Liver (tissue), 3 donors: ENCODE data around the gene MAP4K2.

Source experiments
- EGR1 ChIP-seq, 2 donors: IDR thresholded peaks; 2 replicates each; pipeline ENCODE4 v1.6.1; 2016 to 2018; ENCODE audit warnings: antibody characterized with exemption in 2 of 2, low read depth in 2 of 2
- FOXA1 ChIP-seq: IDR thresholded peaks from 2 replicates; pipeline ENCODE4 v1.6.1; 2016; ENCODE audit warnings: antibody characterized with exemption
- JUND ChIP-seq, 2 donors: IDR thresholded peaks; 2 replicates each; pipeline ENCODE4 v1.6.1; 2016; ENCODE audit warnings: antibody characterized with exemption in 2 of 2
- RAD21 ChIP-seq, 2 donors: IDR thresholded peaks; 2 replicates each; pipeline ENCODE4 v1.6.1; 2016; ENCODE audit warnings: antibody characterized with exemption in 2 of 2, mild to moderate bottlenecking in 2 of 2
- RXRA ChIP-seq, 2 donors: IDR thresholded peaks; 2 replicates each; pipeline ENCODE4 v1.6.1; 2017 to 2018; ENCODE audit warnings: antibody characterized with exemption in 2 of 2, mild to moderate bottlenecking in 1 of 2
- SP1 ChIP-seq: IDR thresholded peaks from 2 replicates; pipeline ENCODE4 v1.6.1; 2018; ENCODE audit warnings: antibody characterized with exemption, mild to moderate bottlenecking
- TAF1 ChIP-seq: conservative IDR thresholded peaks from 2 replicates; pipeline ENCODE4 v1.6.1; 2016; ENCODE audit warnings: antibody characterized with exemption, mild to moderate bottlenecking
- YY1 ChIP-seq: IDR thresholded peaks from 2 replicates; pipeline ENCODE4 v1.6.1; 2016; ENCODE audit warnings: antibody characterized with exemption, mild to moderate bottlenecking
- TF ChIP-seq, protein P1 (sequence below): fragments of 150-350 bp; IDR thresholded peaks from 2 replicates; pipeline ENCODE4 v1.5.1; 2017; ENCODE audit warnings: improper control_type of control experiment, low read depth, low read length; ENCODE audit not compliant: missing input control
- TF ChIP-seq, protein P2 (sequence below): IDR thresholded peaks from 2 replicates; pipeline ENCODE4 v1.6.1; 2016; ENCODE audit warnings: antibody characterized with exemption
- TF ChIP-seq, protein P3 (sequence below): IDR thresholded peaks from 2 replicates; pipeline ENCODE4 v1.6.1; 2016; ENCODE audit warnings: antibody characterized with exemption
- TF ChIP-seq, protein P4 (sequence below): IDR thresholded peaks from 2 replicates; pipeline ENCODE4 v1.6.1; 2016; ENCODE audit warnings: antibody characterized with exemption, mild to moderate bottlenecking
- donor health status: healthy.
- donor health status: healthy.

DNA sequence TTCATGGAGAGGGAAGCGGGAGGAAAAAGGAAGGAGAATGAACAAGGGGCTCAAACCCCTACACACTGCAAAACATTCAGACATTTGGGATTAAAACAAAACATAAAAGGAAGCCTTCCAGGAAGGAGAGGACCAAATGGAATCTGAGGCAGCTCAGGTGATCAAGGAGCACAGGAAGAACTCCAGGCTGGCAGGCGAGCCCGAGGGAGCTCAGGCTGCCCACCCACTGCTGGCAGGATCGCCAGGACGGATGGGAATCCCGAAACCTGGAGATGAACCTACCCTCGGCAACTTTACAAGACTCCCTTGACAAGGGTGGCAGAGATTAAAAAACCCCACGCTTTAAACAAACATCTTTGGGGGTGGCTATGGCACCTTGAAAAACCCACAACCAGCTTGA is 38.3 kb downstream of the MAP4K2 start:
- no peak for TF ChIP-seq SP1
- TF ChIP-seq, protein P1, sequence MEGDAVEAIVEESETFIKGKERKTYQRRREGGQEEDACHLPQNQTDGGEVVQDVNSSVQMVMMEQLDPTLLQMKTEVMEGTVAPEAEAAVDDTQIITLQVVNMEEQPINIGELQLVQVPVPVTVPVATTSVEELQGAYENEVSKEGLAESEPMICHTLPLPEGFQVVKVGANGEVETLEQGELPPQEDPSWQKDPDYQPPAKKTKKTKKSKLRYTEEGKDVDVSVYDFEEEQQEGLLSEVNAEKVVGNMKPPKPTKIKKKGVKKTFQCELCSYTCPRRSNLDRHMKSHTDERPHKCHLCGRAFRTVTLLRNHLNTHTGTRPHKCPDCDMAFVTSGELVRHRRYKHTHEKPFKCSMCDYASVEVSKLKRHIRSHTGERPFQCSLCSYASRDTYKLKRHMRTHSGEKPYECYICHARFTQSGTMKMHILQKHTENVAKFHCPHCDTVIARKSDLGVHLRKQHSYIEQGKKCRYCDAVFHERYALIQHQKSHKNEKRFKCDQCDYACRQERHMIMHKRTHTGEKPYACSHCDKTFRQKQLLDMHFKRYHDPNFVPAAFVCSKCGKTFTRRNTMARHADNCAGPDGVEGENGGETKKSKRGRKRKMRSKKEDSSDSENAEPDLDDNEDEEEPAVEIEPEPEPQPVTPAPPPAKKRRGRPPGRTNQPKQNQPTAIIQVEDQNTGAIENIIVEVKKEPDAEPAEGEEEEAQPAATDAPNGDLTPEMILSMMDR: no peak
- no peak for TF ChIP-seq YY1
- no peak for TF ChIP-seq JUND (IDR thresholded peaks at IDR 0.05)
- TF ChIP-seq RAD21 (IDR thresholded peaks at IDR 0.05): no peak
- TF ChIP-seq, protein P2, sequence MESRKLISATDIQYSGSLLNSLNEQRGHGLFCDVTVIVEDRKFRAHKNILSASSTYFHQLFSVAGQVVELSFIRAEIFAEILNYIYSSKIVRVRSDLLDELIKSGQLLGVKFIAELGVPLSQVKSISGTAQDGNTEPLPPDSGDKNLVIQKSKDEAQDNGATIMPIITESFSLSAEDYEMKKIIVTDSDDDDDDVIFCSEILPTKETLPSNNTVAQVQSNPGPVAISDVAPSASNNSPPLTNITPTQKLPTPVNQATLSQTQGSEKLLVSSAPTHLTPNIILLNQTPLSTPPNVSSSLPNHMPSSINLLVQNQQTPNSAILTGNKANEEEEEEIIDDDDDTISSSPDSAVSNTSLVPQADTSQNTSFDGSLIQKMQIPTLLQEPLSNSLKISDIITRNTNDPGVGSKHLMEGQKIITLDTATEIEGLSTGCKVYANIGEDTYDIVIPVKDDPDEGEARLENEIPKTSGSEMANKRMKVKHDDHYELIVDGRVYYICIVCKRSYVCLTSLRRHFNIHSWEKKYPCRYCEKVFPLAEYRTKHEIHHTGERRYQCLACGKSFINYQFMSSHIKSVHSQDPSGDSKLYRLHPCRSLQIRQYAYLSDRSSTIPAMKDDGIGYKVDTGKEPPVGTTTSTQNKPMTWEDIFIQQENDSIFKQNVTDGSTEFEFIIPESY: no peak
- no peak for TF ChIP-seq FOXA1
- TF ChIP-seq, protein P3, sequence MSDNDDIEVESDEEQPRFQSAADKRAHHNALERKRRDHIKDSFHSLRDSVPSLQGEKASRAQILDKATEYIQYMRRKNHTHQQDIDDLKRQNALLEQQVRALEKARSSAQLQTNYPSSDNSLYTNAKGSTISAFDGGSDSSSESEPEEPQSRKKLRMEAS: no peak
- TF ChIP-seq, protein P4, sequence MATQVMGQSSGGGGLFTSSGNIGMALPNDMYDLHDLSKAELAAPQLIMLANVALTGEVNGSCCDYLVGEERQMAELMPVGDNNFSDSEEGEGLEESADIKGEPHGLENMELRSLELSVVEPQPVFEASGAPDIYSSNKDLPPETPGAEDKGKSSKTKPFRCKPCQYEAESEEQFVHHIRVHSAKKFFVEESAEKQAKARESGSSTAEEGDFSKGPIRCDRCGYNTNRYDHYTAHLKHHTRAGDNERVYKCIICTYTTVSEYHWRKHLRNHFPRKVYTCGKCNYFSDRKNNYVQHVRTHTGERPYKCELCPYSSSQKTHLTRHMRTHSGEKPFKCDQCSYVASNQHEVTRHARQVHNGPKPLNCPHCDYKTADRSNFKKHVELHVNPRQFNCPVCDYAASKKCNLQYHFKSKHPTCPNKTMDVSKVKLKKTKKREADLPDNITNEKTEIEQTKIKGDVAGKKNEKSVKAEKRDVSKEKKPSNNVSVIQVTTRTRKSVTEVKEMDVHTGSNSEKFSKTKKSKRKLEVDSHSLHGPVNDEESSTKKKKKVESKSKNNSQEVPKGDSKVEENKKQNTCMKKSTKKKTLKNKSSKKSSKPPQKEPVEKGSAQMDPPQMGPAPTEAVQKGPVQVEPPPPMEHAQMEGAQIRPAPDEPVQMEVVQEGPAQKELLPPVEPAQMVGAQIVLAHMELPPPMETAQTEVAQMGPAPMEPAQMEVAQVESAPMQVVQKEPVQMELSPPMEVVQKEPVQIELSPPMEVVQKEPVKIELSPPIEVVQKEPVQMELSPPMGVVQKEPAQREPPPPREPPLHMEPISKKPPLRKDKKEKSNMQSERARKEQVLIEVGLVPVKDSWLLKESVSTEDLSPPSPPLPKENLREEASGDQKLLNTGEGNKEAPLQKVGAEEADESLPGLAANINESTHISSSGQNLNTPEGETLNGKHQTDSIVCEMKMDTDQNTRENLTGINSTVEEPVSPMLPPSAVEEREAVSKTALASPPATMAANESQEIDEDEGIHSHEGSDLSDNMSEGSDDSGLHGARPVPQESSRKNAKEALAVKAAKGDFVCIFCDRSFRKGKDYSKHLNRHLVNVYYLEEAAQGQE: no peak
- no peak for TF ChIP-seq RXRA (IDR thresholded peaks at IDR 0.05)
- no peak for TF ChIP-seq EGR1 (IDR thresholded peaks at IDR 0.05; ENCODE audit: low read depth in 2 of 2)
- no peak for TF ChIP-seq TAF1
